Endothelial cell of hepatic sinusoid (primary cell): ENCODE measurements around the gene ABCB8.

Source experiments
- in situ Hi-C: cut with HindIII; loops from 2 replicates; pipeline ENCODE4 v1.10.0; 2017; ENCODE audit warnings: low sequenced_read_pairs

The ABCB8 gene

GRCh38 chr7:151053751-151054150, 25.5 kb downstream of the ABCB8 start:
- in situ Hi-C loops: no loop called here

DNA sequence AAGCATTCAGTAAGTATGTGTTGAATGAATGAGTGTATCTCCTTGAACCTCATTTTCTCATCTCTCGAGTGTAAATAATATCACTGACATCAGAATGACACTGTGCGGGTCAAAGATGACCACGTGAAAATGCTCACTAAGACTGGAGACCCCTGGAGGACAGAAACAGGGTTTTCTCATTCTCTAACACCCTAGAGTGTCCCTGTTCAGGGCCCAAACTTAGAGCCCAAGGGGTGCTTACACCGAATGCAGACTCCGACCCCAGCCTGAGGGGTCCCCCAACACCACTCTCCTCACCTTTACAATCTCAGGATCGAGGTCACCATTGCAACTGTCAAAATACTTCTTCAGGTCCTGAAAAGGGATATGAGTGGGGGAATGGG, 28.0 kb downstream of the ABCB8 start:
- in situ Hi-C loops: no loop called here

DNA sequence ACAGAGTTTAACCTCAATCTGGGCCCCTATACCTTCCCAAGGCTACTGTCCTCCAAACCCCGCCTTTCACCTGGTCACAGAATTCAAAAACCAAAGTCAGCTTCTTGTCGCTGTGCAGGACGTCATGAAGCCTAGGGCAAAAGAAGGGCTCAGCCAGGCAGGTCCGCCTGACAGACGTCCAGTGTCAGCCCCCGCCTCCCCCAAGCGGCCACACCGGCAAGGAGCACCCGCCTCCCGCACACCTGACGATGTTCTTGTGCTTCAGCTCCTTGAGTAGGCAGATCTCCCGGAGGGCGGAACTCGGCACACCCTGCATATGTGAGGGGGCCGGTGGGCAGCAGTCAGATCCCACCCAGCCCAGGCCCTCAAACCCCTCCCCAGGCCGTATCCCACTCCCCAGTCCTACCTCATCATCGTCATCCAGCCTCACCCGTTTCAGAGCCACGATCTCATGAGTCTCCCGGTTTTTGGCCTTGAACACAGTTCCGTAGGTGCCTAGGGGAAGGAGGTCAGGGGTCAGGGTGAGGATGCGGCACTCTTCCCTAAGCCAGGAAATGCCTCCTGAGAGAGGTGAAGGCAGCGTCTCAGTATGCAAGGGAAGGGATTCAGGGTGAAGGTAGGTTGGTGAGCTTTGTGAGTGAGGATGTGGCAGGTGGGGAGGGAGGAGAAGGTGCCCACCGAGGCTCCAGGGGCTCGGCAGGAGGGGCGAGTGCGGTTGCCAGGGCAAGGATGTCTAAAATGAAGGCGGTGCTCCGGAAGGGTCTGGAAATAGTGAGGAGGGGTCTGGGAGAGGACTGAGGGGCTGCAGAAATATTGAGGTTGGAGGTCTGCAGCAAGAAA, 28.6 kb downstream of the ABCB8 start:
- in situ Hi-C loops: no loop called here

- in situ Hi-C loops: no loop called here
Observed at GRCh38 chr7:151057506-151057988, 29.3 kb downstream of the ABCB8 start, which contains the start of gene CDK5. TSS of gene CDK5 (minus strand) at chr7:151057897. CDS start at chr7:151057848, 49 bp downstream.

DNA sequence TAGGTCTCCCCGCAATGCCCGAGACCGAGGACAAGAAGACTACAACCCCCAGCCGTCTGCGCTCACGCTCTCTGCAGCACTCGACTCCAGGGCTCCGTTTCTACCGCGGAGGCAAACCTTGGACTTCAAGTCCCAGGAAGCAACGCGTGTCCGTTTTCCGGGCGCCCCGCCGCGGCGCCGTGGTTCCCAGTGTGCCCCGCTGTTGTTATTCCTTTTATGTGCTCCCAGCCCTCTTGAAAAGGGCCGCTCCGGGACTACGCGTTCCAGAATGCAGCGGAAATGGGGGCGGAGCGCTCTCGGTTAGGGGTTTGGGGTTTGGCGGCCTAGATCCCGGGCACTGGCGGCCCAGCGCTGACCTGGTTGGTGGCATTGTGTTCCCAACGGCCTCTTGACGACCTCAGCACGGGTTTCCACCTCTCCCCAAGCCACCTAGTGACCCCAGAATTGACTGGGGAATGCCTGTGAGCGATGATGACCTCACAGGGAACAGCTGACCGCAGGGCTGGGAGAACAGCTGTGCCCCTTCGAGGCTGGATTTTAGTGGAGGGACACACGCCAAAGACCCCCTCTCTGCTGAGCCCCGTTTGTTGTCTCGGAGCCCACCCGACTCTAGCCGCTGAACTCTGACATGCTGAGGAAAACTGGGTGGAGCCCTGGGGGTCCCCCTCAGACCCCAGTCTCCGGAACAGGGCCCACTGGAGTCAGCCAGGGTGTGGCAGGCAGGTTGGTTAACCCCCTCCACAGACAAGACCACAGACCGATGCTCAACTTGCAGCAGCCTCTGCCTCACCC, 29.9 kb downstream of the ABCB8 start:
- in situ Hi-C loops: no loop called here

DNA sequence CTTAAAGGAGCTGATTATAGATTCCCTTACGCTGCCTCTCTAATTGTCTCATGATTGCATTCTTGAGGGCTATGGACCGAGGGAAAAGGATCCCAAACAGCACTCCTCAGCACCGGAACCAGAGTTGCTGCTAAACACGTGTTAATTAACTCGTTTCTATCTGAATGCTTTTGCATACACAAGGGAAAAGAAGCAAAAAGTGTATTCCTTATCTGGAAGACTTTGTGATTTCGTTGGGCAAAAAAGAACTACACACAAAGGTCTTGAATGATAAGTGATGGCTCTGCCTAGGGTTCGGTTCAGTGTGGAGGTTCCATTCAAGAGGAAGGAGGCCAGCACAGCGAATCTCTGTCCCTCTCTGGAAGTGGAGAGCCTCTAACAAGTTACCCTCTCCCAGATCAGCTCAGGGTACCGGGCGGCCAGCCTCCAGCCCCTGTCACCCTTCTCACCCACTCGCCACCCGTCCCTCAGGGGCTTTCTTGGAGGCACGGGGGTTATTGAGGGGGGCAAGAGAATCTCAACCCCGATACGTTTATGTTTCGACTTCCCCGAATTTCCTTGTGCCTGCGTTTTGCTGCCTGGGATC, 30.6 kb downstream of the ABCB8 start:
- in situ Hi-C loops: no loop called here

DNA sequence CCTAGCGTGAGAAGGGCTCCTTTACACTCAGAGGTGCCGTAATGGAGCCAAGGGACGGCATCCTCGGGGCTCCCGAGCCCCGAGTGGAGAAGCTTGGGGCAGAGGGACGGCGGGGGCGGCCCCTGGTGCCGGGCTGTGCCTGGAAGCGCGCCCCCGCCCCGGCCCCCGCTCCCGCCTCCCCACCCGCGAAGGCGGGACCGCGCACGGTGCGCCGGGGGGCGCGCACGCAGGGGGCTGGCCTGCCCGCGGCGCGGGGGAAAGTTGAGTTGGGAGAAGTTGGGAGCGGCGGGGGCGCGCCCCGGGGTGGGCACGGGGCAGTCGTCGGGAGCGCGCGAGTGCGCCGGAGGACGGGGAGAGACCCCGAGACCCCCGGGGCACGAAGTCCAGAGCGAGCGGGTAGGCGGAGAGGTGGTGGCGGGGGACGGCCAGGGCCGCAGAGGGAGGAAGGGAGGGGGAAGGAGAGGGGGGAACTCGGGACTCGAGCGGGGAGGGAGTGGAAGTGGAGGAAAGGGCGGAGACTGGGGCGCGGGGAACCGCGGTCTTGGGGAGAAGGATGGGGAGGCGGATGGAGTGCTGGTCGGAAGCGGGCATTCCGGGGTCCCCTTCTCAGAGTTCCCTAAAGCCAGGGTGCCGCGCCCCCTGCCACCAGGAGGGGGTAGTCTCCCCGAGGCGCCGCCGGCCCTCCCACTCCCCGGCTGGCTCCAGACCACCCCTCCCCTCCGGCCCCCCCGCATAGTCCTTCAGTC, 31.3 kb downstream of the ABCB8 start, which contains the start of gene SLC4A2:
Gene SLC4A2 (plus strand): TSS at position 223 of the 746 bp plus-strand sequence. CDS start 2,399 bp downstream, outside the sequence.
- in situ Hi-C loops: no loop called here

GRCh38 chr7:151060113-151060415, 31.8 kb downstream of the ABCB8 start:
- in situ Hi-C loops: no loop called here

- in situ Hi-C loops: no loop called here
Observed at GRCh38 chr7:151060416-151061212, 32.4 kb downstream of the ABCB8 start.

DNA sequence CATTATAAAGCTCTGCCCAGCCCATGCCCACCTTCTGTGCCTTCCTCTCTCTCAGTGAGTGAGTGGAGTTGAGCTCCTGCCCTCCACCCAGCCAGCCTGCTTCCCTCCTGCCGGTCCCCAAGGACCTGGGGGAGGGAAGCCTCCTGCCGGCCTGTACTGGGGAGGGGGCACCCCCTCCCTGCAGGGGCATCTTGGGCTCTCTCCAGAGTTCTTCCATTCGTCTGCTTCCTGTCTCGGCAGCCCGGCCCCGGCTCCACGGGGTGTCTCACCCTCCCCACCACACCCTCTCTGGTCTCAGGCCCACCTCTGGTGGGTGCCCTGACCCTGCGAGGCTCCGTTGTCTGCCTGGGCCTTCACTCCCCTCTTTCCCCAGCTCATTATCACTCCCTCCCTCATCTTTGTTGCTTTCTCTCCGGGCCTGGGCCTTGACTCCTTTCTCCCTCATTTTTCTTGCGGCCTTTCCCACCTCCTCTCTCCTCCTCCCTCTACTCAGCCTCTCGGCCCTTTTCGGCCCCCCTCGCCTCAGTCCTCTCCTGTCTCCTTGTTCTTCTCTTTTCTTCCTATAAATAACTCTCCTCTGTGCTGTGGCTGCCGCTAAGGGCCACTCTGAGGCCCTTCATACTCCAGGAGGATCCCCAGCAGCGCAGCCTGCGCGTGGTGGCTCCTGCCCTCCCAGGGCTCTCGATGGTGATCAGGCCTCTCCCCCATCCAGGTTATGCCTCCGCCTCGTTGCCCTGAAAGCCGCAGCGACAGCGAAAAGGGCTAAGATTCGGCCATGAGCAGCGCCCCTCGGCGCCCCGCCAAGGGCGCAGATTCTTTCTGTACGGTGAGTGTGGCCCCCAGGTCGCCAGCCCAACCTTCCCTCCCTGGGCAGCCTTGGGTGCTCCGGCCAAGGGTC, 33.2 kb downstream of the ABCB8 start:
- in situ Hi-C loops: no loop called here

DNA sequence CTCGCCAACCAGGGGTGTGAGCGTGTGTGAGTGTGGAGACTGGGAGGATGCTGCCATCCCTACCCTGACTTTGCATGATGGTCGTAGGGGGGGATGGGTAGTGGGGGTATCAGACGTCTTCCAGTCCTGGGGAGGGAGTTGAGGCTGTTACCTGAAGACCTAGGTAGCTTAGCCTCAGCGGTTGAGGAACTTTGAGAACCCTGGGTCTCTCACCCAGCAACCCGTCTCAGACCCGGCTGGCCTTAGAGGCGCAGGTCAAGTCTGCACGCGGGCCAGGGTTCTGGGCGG, 33.8 kb downstream of the ABCB8 start:
- in situ Hi-C loops: no loop called here

DNA sequence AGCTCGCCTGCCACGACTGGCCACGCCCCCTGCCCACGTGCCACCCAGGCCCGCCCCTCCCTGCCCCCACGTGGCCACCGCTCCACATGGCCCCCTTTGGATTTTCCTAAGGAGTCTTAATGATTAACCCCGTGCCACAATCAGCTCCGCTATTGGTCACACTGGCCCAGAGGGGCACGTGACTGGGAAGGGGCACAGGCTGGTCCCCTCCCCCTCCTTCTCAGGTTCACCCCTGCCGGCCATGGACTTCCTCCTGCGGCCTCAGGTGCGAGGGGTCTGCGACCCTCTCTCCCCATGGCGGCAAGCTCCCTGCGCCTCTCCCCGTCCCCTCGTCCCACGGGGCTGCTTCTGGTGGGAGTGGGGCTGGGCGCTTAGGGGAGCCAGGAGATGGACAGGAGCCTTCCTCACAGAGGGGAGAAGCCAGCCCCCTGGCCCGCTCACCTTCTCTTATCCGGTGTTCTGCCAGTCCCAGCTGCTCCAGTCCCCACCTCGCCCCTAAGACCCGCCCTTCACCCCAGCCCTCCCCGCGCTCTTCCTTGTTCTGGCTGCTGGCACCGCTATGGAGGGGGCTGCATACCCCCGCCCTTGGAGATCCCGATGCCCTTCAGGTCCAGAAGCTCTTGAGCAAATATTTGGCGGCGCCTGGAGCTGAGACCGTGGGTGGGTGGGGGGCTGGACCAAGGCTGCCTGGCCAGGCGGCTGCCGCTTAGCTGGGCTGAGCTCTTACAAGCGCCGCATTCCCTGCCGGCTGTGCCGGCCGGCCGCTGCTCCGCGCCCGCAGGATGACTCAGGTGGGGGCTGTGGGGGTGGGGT, 34.4 kb downstream of the ABCB8 start:
- in situ Hi-C loops: no loop called here

DNA sequence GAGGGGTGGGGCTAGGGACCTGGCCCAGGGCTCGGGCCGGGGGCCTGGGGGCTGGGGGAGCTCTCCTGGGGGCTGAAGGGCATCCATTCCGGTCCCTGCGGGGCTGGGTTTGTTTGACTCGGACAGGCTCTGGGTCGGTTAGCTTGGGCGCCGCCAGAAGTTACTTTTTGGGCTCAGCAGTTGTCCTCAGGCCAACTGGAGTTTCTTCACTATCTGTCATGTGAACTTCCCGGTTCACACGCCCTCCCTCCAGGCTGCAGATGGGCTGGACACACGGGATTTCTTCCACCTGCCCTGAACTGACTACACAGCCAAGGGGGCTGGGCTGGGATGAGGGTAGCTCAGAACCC, 34.9 kb downstream of the ABCB8 start:
- in situ Hi-C loops: no loop called here

DNA sequence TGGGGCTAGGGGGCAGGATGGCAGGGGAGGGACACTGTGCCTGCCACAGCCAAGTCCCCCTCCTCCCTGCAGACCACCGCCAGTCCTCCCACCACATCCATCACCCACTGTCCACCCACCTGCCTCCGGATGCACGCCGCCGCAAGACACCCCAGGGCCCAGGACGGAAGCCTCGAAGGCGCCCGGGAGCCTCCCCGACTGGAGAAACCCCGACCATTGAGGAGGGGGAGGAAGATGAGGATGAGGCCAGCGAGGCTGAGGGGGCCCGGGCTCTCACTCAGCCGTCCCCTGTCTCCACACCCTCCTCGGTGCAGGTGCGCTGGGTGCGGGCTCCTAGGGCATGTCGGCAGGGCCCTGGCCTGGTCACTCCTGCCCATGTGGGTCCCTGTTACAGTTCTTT, 36.2 kb downstream of the ABCB8 start:
- in situ Hi-C loops: no loop called here

GRCh38 chr7:151064993-151065392, 36.7 kb downstream of the ABCB8 start:
- in situ Hi-C loops: no loop called here

DNA sequence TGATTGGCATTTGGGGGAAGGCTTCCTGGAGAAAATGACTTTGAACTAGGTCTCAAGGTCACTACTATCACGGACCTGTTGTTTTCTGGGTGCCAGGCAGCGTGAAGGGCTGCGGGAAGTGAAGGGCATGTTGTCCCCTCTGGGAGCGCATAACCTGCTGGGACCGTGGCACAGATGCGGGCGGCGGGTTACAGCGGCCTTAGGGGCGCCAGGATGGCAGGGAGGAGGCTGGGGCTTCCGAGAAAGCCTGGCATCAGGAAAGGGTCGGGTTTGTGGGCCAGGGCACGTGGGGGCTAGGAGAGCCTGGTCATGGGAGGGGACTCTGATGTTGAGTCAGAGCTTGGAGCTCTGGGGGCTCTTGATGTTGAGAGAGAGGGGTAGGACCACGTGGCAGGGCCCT, 37.3 kb downstream of the ABCB8 start:
- in situ Hi-C loops: no loop called here

DNA sequence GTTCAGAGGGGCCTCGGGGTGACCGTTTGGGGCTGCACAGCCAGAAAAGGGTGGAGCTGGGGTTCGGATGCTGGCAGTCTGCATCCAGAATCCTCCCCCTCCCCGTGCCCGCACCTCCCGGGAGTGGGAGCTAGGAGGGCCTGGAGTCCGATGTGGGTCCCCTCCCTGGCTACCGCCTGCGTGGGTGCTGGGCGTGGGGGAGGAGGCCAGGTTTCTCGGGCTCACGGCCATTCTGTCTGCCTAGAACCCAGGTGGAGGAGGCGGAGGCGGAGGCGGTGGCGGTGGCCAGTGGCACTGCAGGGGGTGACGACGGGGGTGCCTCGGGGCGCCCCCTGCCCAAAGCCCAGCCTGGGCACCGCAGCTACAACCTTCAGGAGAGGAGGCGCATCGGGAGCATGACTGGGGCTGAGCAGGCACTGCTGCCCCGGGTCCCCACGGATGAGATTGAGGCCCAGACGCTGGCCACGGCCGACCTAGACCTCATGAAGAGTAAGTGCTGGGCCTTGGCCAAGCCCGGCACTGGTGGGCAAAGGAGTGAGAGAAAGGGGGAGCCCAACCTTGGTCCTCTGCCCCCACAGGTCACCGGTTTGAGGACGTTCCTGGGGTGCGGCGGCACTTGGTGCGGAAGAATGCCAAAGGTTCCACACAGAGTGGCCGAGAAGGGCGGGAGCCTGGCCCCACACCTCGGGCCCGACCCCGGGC, 38.2 kb downstream of the ABCB8 start:
- in situ Hi-C loops: no loop called here
